NCI-H1092 (cell line): ENCODE results near the gene KCP.
A peak's percentile ranks its signal among the peaks of the same experiment; 100 is the strongest.

Source experiments
- DNase-seq: peaks from one replicate; lab custom pipeline; 2025; lab: John Stamatoyannopoulos, UW

Gene KCP

GRCh38 chr7:128858380-128859231 lies 51.9 kb downstream of the KCP start:
- DNase-seq = no peak

GRCh38 chr7:128856001-128856718 lies 54.3 kb downstream of the KCP start:
- DNase-seq = no peak

GRCh38 chr7:128855559-128855958 lies 55.0 kb downstream of the KCP start:
- no peak for DNase-seq

GRCh38 chr7:128854396-128854795 lies 56.1 kb downstream of the KCP start:
- DNase-seq = no peak

- DNase-seq = no peak
Observed at GRCh38 chr7:128853799-128854198, 56.7 kb downstream of the KCP start.

GRCh38 chr7:128852537-128853254 lies 57.8 kb downstream of the KCP start:
- no peak for DNase-seq

- DNase-seq = no peak
Observed at GRCh38 chr7:128849804-128850490, 60.6 kb downstream of the KCP start.

- DNase-seq = no peak
Observed at GRCh38 chr7:128849156-128849515, 61.4 kb downstream of the KCP start.

GRCh38 chr7:128848289-128849155 lies 62.0 kb downstream of the KCP start:
- DNase-seq = no peak

- DNase-seq = no peak
Observed at GRCh38 chr7:128847721-128848211, 62.7 kb downstream of the KCP start.

- DNase-seq = no peak
Observed at GRCh38 chr7:128846781-128847444, 63.6 kb downstream of the KCP start.

- DNase-seq = no peak
Observed at GRCh38 chr7:128845987-128846386, 64.5 kb downstream of the KCP start.

- DNase-seq = no peak
Observed at GRCh38 chr7:128845475-128845874, 65.0 kb downstream of the KCP start.

GRCh38 chr7:128844777-128845311 lies 65.7 kb downstream of the KCP start:
- no peak for DNase-seq

- no peak for DNase-seq
Observed at GRCh38 chr7:128843938-128844621, 66.4 kb downstream of the KCP start.

- DNase-seq = no peak
Observed at GRCh38 chr7:128842674-128843641, 67.6 kb downstream of the KCP start.

GRCh38 chr7:128841921-128842673 lies 68.4 kb downstream of the KCP start:
- peak; percentile 31 for DNase-seq
